GM23338 (cell line): Measurements from ENCODE around the gene SP140L.

ENCODE experiments used
- CREB1 ChIP-seq: fragments of 250-450 bp; sonication (Bioruptor Pico); IDR thresholded peaks from 2 replicates; pipeline ENCODE4 v1.5.0; 2020; ENCODE audit warnings: low read depth, mild to moderate bottlenecking, moderate library complexity
- EZH2 ChIP-seq: fragments of 200-600 bp; sonication (generic); IDR thresholded peaks from one replicate; pipeline ENCODE4 v1.8.0; 2017; ENCODE audit warnings: antibody characterized with exemption, mild to moderate bottlenecking, low read depth; ENCODE audit not compliant: unreplicated experiment
- JUNB ChIP-seq: IDR thresholded peaks from one replicate; pipeline ENCODE4 v1.6.1; 2016; ENCODE audit warnings: antibody characterized with exemption; ENCODE audit not compliant: unreplicated experiment
- POLR2AphosphoS5 ChIP-seq: IDR thresholded peaks from 2 replicates; pipeline ENCODE4 v1.6.1; 2016; ENCODE audit warnings: antibody characterized with exemption, low read depth
- STAT1 ChIP-seq: IDR thresholded peaks from one replicate; pipeline ENCODE4 v1.6.1; 2016; ENCODE audit warnings: antibody characterized with exemption; ENCODE audit not compliant: unreplicated experiment
- ZNF114 ChIP-seq: fragments of 250-450 bp; sonication (Bioruptor Pico); IDR thresholded peaks from 2 replicates; pipeline ENCODE4 v1.5.0; 2020; ENCODE audit warnings: mild to moderate bottlenecking, moderate library complexity
- ZNF331 ChIP-seq: fragments of 250-450 bp; sonication (Bioruptor Pico); IDR thresholded peaks from 2 replicates; pipeline ENCODE4 v1.5.0; 2020; ENCODE audit warnings: low read depth, mild to moderate bottlenecking, moderate library complexity
- TF ChIP-seq, protein P1 (sequence below), 2 experiments: fragments of 200-600 bp in 1 of 2; sonication (generic) in 1 of 2; conservative IDR thresholded peaks; 2 replicates each; pipeline versions ENCODE4 v1.5.1 to v1.6.1; 2016 to 2017; ENCODE audit warnings: antibody characterized with exemption in 2 of 2, low read depth in 2 of 2, mild to moderate bottlenecking in 2 of 2, moderate library complexity in 1 of 2
- TF ChIP-seq, protein P2 (sequence below): IDR thresholded peaks from one replicate; pipeline ENCODE4 v1.6.1; 2018; ENCODE audit warnings: antibody characterized with exemption; ENCODE audit not compliant: unreplicated experiment
- TF ChIP-seq, protein P3 (sequence below): fragments of 250-450 bp; sonication (Bioruptor Pico); IDR thresholded peaks from 2 replicates; pipeline ENCODE4 v1.5.0; 2020; ENCODE audit warnings: mild to moderate bottlenecking, moderate library complexity
- TF ChIP-seq, protein P4 (sequence below): IDR thresholded peaks from 2 replicates; pipeline ENCODE4 v1.6.1; 2016; ENCODE audit warnings: antibody characterized with exemption

DNA sequence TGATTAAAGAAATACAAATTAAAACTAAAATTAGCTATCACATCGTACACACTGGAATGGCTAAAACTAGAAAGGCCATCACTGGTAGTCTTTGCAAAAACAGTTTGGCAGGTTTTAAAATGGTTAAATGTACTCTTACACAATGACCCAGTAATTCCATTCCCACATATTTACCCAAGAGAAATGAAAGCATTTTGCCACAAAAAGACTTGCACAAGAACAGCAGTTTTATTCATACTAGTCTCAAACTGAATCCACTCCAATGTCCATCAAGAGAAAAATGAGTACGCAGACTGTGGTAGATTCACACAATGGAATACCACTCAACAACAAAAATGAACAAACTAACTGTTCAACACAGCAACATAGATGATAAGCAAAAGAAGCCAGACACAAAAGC is 29.1 kb downstream of the SP140L start:
- TF ChIP-seq, protein P1, sequence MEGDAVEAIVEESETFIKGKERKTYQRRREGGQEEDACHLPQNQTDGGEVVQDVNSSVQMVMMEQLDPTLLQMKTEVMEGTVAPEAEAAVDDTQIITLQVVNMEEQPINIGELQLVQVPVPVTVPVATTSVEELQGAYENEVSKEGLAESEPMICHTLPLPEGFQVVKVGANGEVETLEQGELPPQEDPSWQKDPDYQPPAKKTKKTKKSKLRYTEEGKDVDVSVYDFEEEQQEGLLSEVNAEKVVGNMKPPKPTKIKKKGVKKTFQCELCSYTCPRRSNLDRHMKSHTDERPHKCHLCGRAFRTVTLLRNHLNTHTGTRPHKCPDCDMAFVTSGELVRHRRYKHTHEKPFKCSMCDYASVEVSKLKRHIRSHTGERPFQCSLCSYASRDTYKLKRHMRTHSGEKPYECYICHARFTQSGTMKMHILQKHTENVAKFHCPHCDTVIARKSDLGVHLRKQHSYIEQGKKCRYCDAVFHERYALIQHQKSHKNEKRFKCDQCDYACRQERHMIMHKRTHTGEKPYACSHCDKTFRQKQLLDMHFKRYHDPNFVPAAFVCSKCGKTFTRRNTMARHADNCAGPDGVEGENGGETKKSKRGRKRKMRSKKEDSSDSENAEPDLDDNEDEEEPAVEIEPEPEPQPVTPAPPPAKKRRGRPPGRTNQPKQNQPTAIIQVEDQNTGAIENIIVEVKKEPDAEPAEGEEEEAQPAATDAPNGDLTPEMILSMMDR (conservative IDR thresholded peaks at IDR 0.05; ENCODE audit: low read depth in 2 of 2): no peak
- TF ChIP-seq, protein P2, sequence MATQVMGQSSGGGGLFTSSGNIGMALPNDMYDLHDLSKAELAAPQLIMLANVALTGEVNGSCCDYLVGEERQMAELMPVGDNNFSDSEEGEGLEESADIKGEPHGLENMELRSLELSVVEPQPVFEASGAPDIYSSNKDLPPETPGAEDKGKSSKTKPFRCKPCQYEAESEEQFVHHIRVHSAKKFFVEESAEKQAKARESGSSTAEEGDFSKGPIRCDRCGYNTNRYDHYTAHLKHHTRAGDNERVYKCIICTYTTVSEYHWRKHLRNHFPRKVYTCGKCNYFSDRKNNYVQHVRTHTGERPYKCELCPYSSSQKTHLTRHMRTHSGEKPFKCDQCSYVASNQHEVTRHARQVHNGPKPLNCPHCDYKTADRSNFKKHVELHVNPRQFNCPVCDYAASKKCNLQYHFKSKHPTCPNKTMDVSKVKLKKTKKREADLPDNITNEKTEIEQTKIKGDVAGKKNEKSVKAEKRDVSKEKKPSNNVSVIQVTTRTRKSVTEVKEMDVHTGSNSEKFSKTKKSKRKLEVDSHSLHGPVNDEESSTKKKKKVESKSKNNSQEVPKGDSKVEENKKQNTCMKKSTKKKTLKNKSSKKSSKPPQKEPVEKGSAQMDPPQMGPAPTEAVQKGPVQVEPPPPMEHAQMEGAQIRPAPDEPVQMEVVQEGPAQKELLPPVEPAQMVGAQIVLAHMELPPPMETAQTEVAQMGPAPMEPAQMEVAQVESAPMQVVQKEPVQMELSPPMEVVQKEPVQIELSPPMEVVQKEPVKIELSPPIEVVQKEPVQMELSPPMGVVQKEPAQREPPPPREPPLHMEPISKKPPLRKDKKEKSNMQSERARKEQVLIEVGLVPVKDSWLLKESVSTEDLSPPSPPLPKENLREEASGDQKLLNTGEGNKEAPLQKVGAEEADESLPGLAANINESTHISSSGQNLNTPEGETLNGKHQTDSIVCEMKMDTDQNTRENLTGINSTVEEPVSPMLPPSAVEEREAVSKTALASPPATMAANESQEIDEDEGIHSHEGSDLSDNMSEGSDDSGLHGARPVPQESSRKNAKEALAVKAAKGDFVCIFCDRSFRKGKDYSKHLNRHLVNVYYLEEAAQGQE: no peak
- TF ChIP-seq, protein P3, sequence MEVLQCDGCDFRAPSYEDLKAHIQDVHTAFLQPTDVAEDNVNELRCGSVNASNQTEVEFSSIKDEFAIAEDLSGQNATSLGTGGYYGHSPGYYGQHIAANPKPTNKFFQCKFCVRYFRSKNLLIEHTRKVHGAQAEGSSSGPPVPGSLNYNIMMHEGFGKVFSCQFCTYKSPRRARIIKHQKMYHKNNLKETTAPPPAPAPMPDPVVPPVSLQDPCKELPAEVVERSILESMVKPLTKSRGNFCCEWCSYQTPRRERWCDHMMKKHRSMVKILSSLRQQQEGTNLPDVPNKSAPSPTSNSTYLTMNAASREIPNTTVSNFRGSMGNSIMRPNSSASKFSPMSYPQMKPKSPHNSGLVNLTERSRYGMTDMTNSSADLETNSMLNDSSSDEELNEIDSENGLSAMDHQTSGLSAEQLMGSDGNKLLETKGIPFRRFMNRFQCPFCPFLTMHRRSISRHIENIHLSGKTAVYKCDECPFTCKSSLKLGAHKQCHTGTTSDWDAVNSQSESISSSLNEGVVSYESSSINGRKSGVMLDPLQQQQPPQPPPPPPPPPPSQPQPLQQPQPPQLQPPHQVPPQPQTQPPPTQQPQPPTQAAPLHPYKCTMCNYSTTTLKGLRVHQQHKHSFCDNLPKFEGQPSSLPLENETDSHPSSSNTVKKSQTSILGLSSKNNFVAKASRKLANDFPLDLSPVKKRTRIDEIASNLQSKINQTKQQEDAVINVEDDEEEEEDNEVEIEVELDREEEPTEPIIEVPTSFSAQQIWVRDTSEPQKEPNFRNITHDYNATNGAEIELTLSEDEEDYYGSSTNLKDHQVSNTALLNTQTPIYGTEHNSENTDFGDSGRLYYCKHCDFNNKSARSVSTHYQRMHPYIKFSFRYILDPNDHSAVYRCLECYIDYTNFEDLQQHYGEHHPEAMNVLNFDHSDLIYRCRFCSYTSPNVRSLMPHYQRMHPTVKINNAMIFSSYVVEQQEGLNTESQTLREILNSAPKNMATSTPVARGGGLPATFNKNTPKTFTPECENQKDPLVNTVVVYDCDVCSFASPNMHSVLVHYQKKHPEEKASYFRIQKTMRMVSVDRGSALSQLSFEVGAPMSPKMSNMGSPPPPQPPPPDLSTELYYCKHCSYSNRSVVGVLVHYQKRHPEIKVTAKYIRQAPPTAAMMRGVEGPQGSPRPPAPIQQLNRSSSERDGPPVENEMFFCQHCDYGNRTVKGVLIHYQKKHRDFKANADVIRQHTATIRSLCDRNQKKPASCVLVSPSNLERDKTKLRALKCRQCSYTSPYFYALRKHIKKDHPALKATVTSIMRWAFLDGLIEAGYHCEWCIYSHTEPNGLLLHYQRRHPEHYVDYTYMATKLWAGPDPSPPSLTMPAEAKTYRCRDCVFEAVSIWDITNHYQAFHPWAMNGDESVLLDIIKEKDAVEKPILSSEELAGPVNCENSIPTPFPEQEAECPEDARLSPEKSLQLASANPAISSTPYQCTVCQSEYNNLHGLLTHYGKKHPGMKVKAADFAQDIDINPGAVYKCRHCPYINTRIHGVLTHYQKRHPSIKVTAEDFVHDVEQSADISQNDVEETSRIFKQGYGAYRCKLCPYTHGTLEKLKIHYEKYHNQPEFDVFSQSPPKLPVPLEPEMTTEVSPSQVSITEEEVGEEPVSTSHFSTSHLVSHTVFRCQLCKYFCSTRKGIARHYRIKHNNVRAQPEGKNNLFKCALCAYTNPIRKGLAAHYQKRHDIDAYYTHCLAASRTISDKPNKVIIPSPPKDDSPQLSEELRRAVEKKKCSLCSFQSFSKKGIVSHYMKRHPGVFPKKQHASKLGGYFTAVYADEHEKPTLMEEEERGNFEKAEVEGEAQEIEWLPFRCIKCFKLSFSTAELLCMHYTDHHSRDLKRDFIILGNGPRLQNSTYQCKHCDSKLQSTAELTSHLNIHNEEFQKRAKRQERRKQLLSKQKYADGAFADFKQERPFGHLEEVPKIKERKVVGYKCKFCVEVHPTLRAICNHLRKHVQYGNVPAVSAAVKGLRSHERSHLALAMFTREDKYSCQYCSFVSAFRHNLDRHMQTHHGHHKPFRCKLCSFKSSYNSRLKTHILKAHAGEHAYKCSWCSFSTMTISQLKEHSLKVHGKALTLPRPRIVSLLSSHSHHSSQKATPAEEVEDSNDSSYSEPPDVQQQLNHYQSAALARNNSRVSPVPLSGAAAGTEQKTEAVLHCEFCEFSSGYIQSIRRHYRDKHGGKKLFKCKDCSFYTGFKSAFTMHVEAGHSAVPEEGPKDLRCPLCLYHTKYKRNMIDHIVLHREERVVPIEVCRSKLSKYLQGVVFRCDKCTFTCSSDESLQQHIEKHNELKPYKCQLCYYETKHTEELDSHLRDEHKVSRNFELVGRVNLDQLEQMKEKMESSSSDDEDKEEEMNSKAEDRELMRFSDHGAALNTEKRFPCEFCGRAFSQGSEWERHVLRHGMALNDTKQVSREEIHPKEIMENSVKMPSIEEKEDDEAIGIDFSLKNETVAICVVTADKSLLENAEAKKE (CRISPR knock-in tag): no peak
- no peak for TF ChIP-seq EZH2
- TF ChIP-seq ZNF331: no peak
- TF ChIP-seq CREB1 (CRISPR knock-in tag): no peak
- TF ChIP-seq POLR2AphosphoS5: no peak
- no peak for TF ChIP-seq ZNF114 (CRISPR knock-in tag)
- TF ChIP-seq, protein P4, sequence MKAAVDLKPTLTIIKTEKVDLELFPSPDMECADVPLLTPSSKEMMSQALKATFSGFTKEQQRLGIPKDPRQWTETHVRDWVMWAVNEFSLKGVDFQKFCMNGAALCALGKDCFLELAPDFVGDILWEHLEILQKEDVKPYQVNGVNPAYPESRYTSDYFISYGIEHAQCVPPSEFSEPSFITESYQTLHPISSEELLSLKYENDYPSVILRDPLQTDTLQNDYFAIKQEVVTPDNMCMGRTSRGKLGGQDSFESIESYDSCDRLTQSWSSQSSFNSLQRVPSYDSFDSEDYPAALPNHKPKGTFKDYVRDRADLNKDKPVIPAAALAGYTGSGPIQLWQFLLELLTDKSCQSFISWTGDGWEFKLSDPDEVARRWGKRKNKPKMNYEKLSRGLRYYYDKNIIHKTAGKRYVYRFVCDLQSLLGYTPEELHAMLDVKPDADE: no peak
- TF ChIP-seq JUNB: no peak
- TF ChIP-seq STAT1: no peak
